Activated CD8-positive, alpha-beta T cell treated with anti-CD3 and anti-CD28 coated beads for 36 hours (primary cell): ENCODE results near the gene PLCB3. TPM values are rescaled to one million over a fixed set of nuclear protein-coding genes. Genes with fewer than 3 reads are reported as not detected.

Experiments used
- ATAC-seq: fragments of 200-7000 bp; cut with Tn5 transposase; one replicate; pipeline ENCODE4 v1.10.0; 2021; ENCODE audit warnings: mild to moderate bottlenecking, moderate library complexity
- CTCF ChIA-PET: fragments of 350-600 bp; sonication (Branson Sonifier 250); formaldehyde crosslinking; loops from one replicate; lab custom pipeline; 2021; ENCODE audit warnings: antibody characterized with exemption; lab: Charles Lee
- POLR2A ChIA-PET: fragments of 350-600 bp; sonication (Branson Sonifier 250); formaldehyde crosslinking; loops from one replicate; lab custom pipeline; 2021; ENCODE audit warnings: antibody characterized with exemption; lab: Charles Lee
- DNase-seq: peaks from one replicate; pipeline ENCODE4 v3.0.0-alpha.2; 2020
- H3K27ac Mint-ChIP-seq: one replicate; pipeline ENCODE4 v1.8.0; 2021; ENCODE audit warnings: mild to moderate bottlenecking, mixed read lengths
- H3K27me3 Mint-ChIP-seq: one replicate; pipeline ENCODE4 v1.8.0; 2021; ENCODE audit warnings: mixed read lengths
- H3K36me3 Mint-ChIP-seq: one replicate; pipeline ENCODE4 v1.8.0; 2021; ENCODE audit warnings: low read depth, mixed read lengths
- H3K4me1 Mint-ChIP-seq: one replicate; pipeline ENCODE4 v1.8.0; 2021; ENCODE audit warnings: low read depth, mixed read lengths
- H3K4me3 Mint-ChIP-seq: one replicate; pipeline ENCODE4 v1.8.0; 2021; ENCODE audit warnings: mild to moderate bottlenecking, moderate library complexity, mixed read lengths
- H3K9me3 Mint-ChIP-seq: one replicate; pipeline ENCODE4 v1.8.0; 2021; ENCODE audit warnings: mixed read lengths
- CTCF ChIP-seq: fragments of 200-600 bp; IDR thresholded peaks from one replicate; pipeline ENCODE4 v1.8.0; 2022; ENCODE audit warnings: antibody characterized with exemption, mild to moderate bottlenecking
- intact Hi-C: fragments of 100-400 bp; cut with micrococcal nuclease; formaldehyde crosslinking; loops from one replicate; pipeline ENCODE4 v1.10.0; 2022
- total RNA-seq, 2 experiments: library from RNA; stranded (reverse); gene quantifications; one replicate each; pipeline ENCODE4 v1.2.3, GENCODE V29; 2021

PLCB3 gene
- total RNA-seq, 2 experiments from 2014 or later: 8.7 to 9.6 TPM

DNA sequence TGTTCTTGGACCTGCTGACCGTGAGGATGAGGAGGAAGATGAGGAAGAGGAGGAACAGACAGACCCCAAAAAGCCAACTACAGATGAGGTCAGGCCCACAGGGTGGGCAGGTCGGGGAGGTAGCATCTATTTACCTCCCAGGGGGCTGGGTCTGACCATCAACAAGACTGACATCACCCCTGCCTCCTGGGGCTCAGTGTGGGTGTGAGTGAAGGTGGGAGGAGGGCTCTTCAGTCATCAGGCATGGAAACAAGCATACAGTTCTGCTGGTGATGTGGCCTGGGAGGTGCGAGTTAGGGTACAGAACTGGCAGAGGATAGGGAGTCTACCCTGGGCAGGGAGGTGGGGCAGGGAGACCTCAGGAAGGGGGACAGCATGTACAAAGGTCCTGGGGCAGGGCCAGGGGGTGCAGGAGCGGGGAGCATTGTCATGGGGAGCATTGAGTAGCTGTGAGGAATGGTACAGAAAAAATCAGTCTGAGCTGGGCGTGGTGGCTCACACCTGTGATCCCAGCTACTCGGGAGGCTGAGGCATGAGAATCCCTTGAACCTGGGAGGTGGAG lies 8.9 kb downstream of the PLCB3 start:
- Mint-ChIP-seq H3K4me3 (no peak overlapping the region), H3K4me1 (peaks cover 12% of the 10 kb centered on the region), H3K9me3 (no peaks in the 10 kb centered on the region), H3K36me3 (peaks cover 14% of the 10 kb centered on the region), H3K27me3 (no peaks in the 10 kb centered on the region), H3K27ac (peak overlapping the region; percentile 32)
- no peak for TF ChIP-seq CTCF
- ATAC-seq: peak; percentile 37
- ChIA-PET CTCF (interaction anchor here (1.8 kb wide), 1 partner anchor 9 kb away, joined by 8 read pairs; the partner anchor contains the start of gene PLCB3), POLR2A (interaction anchor here (2.1 to 2.7 kb wide), 2 partner anchors 8 to 17 kb away, joined by 6 to 14 read pairs; no protein-coding TSS in a partner anchor)
- intact Hi-C loops: no loop called here
- DNase-seq: no peak

DNA sequence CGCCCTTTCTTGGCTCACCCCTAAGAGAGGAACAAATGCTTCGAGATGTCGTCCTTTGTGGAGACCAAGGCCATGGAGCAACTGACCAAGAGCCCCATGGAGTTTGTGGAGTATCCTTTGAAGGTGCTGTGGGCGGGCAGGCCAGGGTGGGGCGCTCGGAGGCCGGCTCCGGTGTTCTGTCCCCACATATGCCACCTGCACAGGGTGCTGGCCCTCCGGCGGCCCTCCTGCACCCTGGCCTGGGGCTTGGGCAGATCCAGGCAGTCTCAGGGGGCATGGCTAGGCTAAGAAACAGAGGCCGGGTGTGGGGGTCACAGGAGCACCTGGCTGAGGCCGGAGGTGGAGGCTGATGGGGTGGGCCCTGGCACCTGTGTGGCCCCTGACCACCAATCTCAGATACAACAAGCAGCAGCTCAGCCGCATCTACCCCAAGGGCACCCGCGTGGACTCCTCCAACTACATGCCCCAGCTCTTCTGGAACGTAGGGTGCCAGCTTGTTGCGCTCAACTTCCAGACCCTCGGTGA lies 10.3 kb downstream of the PLCB3 start:
- ATAC-seq: no peak
- DNase-seq: no peak
- H3K27ac Mint-ChIP-seq: no peak overlapping the region
- TF ChIP-seq CTCF: no peak
- H3K36me3 Mint-ChIP-seq: peaks cover 12% of the 10 kb centered on the region
- intact Hi-C loops: no loop called here
- H3K4me3 Mint-ChIP-seq: no peak overlapping the region
- H3K4me1 Mint-ChIP-seq: peaks cover 12% of the 10 kb centered on the region
- H3K9me3 Mint-ChIP-seq: no peaks in the 10 kb centered on the region
- H3K27me3 Mint-ChIP-seq: no peaks in the 10 kb centered on the region
- ChIA-PET CTCF (interaction anchor here (1.8 kb wide), 1 partner anchor 10 kb away, joined by 8 read pairs; the partner anchor contains the start of gene PLCB3), POLR2A (interaction anchor here (0.9 to 2.1 kb wide), 2 partner anchors 9 to 18 kb away, joined by 5 to 6 read pairs; no protein-coding TSS in a partner anchor)

DNA sequence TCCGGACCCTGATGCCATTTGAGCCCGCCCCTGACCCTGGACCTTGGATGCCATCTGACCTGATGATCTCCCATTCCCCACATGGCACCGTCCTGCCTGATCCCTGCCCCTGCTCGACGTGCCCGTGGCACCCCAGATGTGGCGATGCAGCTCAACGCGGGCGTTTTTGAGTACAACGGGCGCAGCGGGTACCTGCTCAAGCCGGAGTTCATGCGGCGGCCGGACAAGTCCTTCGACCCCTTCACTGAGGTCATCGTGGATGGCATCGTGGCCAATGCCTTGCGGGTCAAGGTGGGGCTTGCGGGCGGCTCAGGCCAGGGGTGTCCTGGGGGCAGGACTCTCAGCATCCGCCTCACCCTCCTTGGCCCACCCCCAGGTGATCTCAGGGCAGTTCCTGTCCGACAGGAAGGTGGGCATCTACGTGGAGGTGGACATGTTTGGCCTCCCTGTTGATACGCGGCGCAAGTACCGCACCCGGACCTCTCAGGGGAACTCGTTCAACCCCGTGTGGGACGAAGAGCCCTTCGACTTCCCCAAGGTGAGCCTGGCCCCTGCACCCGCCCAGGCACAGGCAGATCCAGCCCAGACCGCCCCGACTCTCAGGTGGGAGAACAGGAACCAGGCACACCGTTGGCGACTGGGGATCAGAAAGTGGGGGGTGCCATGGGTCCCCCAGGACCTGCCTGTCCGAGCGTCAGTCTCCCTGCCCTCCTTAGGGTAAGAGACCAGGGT lies 11.1 kb downstream of the PLCB3 start:
- ATAC-seq (no peak), DNase-seq (no peak)
- Mint-ChIP-seq H3K9me3 (no peaks in the 10 kb centered on the region), H3K27ac (no peak overlapping the region), H3K36me3 (peaks cover 12% of the 10 kb centered on the region), H3K27me3 (no peaks in the 10 kb centered on the region), H3K4me3 (no peak overlapping the region), H3K4me1 (peaks cover 12% of the 10 kb centered on the region)
- no peak for TF ChIP-seq CTCF
- ChIA-PET CTCF (interaction anchor here (1.0 to 1.8 kb wide), 3 partner anchors 11 to 39 kb away, joined by 3 to 8 read pairs (median 4); partner anchors contain the start of gene PLCB3), POLR2A (interaction anchor here (0.9 to 2.1 kb wide), 3 partner anchors 9 to 19 kb away, joined by 5 to 6 read pairs (median 5); no protein-coding TSS in a partner anchor)
- intact Hi-C loops: no loop called here

DNA sequence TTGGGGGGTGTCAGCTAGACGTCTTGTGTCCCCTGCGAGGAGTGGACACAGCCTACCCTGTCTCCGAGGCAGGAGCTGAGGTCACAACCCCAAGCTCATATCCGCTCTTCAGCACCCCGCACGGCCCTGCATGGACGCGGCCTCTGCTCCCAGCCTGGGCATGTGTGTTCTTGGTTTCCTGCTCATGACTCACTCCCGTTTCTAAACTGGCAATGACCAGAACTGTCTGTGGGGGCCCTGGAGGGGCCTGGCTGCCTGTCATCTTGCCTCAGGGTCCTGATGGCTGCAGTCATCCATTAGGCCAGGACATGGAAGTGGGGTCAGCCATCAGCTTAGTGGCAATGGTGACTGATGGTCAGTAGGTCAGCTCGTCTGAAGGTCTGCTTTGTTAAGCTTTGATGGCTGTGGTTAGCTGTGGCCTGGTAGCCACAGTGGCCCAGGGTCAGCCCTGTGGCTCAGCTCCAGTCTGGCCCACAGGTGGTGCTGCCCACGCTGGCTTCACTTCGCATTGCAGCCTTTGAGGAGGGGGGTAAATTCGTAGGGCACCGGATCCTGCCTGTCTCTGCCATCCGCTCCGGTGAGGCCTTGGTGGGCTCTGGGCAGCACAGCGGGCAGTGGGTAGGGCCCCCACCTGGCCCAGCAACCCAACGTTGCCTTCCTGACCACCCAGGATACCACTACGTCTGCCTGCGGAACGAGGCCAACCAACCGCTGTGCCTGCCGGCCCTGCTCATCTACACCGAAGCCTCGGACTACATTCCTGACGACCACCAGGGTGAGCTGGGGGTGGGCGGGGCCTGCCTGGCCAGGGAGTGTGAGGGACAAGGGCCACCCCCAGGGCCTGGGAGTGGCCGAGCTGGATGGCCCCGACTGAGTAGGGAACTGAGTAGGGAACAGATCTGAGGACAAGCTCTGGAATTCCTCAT lies 12.0 kb downstream of the PLCB3 start:
- H3K27ac Mint-ChIP-seq: no peak overlapping the region
- POLR2A ChIA-PET: interaction anchor here (1.0 to 1.4 kb wide), 3 partner anchors 14 to 56 kb away, joined by 4 to 5 read pairs (median 4); no protein-coding TSS in a partner anchor
- TF ChIP-seq CTCF: no peak
- no peaks in the 10 kb centered on the region for H3K9me3 Mint-ChIP-seq
- intact Hi-C loops: no loop called here
- CTCF ChIA-PET: interaction anchor here (1.0 to 1.4 kb wide), 3 partner anchors 11 to 40 kb away, joined by 3 to 4 read pairs (median 4); no protein-coding TSS in a partner anchor
- DNase-seq: no peak
- no peak overlapping the region for H3K4me3 Mint-ChIP-seq
- peaks cover 14% of the 10 kb centered on the region for H3K36me3 Mint-ChIP-seq
- H3K4me1 Mint-ChIP-seq: peaks cover 20% of the 10 kb centered on the region
- no peaks in the 10 kb centered on the region for H3K27me3 Mint-ChIP-seq
- no peak for ATAC-seq
